GM23248 (cell line): ENCODE data around the gene GABRB3. TPM values are rescaled to one million over a fixed set of nuclear protein-coding genes. Genes with fewer than 3 reads are reported as not detected.

Experiments used
- DNase-seq: peaks from one replicate; pipeline ENCODE4 v3.0.0-alpha.2; 2015
- H2AFZ ChIP-seq: fragments of 200-600 bp; sonication (generic); 2 replicates; pipeline ENCODE4 v1.6.1; 2016; ENCODE audit warnings: antibody characterized with exemption
- H3F3A ChIP-seq: fragments of 200-600 bp; sonication (generic); 2 replicates; pipeline ENCODE4 v1.6.1; 2016; ENCODE audit warnings: mild to moderate bottlenecking, antibody characterized with exemption, mixed run types; ENCODE audit not compliant: insufficient read depth
- H3K27ac ChIP-seq: fragments of 200-600 bp; sonication (generic); 2 replicates; pipeline ENCODE4 v1.5.1; 2016; ENCODE audit warnings: mild to moderate bottlenecking
- H3K27me3 ChIP-seq: fragments of 200-600 bp; sonication (generic); replicated peaks from 2 replicates; pipeline ENCODE4 v1.6.1; 2016; ENCODE audit warnings: mild to moderate bottlenecking; ENCODE audit not compliant: insufficient read depth
- H3K36me3 ChIP-seq: fragments of 200-600 bp; sonication (generic); 2 replicates; pipeline ENCODE4 v1.6.1; 2016; ENCODE audit warnings: low read depth, mild to moderate bottlenecking
- H3K4me1 ChIP-seq: fragments of 200-600 bp; sonication (generic); 2 replicates; pipeline ENCODE4 v1.6.1; 2016; ENCODE audit warnings: mild to moderate bottlenecking; ENCODE audit not compliant: insufficient read depth
- H3K4me2 ChIP-seq: fragments of 200-600 bp; sonication (generic); one replicate; pipeline ENCODE4 v1.6.1; 2016; ENCODE audit warnings: mild to moderate bottlenecking; ENCODE audit not compliant: unreplicated experiment
- H3K4me3 ChIP-seq: fragments of 200-600 bp; sonication (generic); 2 replicates; pipeline ENCODE4 v1.5.1; 2016; ENCODE audit warnings: mild to moderate bottlenecking
- H3K79me2 ChIP-seq: fragments of 200-600 bp; sonication (generic); 2 replicates; pipeline ENCODE4 v1.6.1; 2016; ENCODE audit warnings: mild to moderate bottlenecking; ENCODE audit not compliant: insufficient read depth
- H3K9ac ChIP-seq: fragments of 200-600 bp; sonication (generic); 2 replicates; pipeline ENCODE4 v1.6.1; 2016; ENCODE audit warnings: mild to moderate bottlenecking
- H3K9me2 ChIP-seq: fragments of 200-600 bp; sonication (generic); 2 replicates; pipeline ENCODE4 v1.6.1; 2016; ENCODE audit warnings: mixed run types, mild to moderate bottlenecking, moderate library complexity; ENCODE audit not compliant: insufficient read depth
- H3K9me3 ChIP-seq: fragments of 200-600 bp; sonication (generic); one replicate; pipeline ENCODE4 v1.6.1; 2017; ENCODE audit warnings: low read depth
- H4K20me1 ChIP-seq: fragments of 200-600 bp; sonication (generic); 2 replicates; pipeline ENCODE4 v1.6.0; 2016; ENCODE audit not compliant: insufficient read depth
- EZH2 ChIP-seq: fragments of 200-600 bp; sonication (generic); IDR thresholded peaks from 2 replicates; pipeline ENCODE4 v1.6.1; 2018; ENCODE audit warnings: antibody characterized with exemption, mild to moderate bottlenecking; ENCODE audit not compliant: insufficient read depth, poor library complexity, severe bottlenecking
- EZH2phosphoT487 ChIP-seq: fragments of 200-600 bp; sonication (generic); IDR thresholded peaks from 2 replicates; pipeline ENCODE4 v1.6.1; 2018; ENCODE audit warnings: antibody characterized with exemption, moderate library complexity, mild to moderate bottlenecking, low read depth; ENCODE audit not compliant: insufficient read depth
- WGBS, 2 experiments: methylation state at CpG; one replicate each; pipeline ENCODE4 v1.1.6; 2015 to 2017; ENCODE audit warnings: low lambda C conversion rate in 2 of 2, low coverage in 1 of 2; ENCODE audit errors: missing lambda C conversion rate in 2 of 2; 5-methylcytosine and 5-hydroxymethylcytosine counted together
- in situ Hi-C: fragments of 300-500 bp; cut with MboI; formaldehyde crosslinking; loops from 2 replicates; pipeline ENCODE4 v1.15.0; 2020
- polyA plus RNA-seq: library from polyadenylated mRNA; unstranded; fragments of >200 nt; fragmentation: Nextera tagmentation; extraction: Ambion mirVana; gene quantifications from 2 replicates; pipeline ENCODE4 v1.2.1, GENCODE V29; 2016
- total RNA-seq: library from RNA; depleted of rRNA; stranded (reverse); fragments of >200 nt; shearing (Covaris generic); gene quantifications from 2 replicates; pipeline ENCODE4 v1.2.3, GENCODE V29; 2014

GABRB3 gene
- total and polyA plus RNA-seq, 2 experiments from 2014 or later = 0.15 TPM; not detected in 1

- Histone ChIP-seq H3K4me2 (no peak overlapping the region), H4K20me1 (no peaks in the 10 kb centered on the region), H3K79me2 (no peaks in the 10 kb centered on the region), H3K9me3 (no peaks in the 10 kb centered on the region), H3K4me1 (no peaks in the 10 kb centered on the region), H3K9ac (no peak overlapping the region), H3K36me3 (no peaks in the 10 kb centered on the region), H3F3A (no peaks in the 10 kb centered on the region), H3K4me3 (no peak overlapping the region), H3K9me2 (no peaks in the 10 kb centered on the region), H3K27me3 (no peaks in the 10 kb centered on the region), H2AFZ (no peak overlapping the region), H3K27ac (no peak overlapping the region)
- WGBS, 2 experiments = 36 to 43% methylated on average over 9 of the region's 9 CpGs
- no peak for TF ChIP-seq EZH2phosphoT487
- TF ChIP-seq EZH2 = no peak
- no peak for DNase-seq
- in situ Hi-C loops = no loop called here
Measured at GRCh38 chr15:26623071-26623470, 149.8 kb downstream of the GABRB3 start.

GRCh38 chr15:26621816-26622215, 151.1 kb downstream of the GABRB3 start:
- H3F3A ChIP-seq = no peaks in the 10 kb centered on the region
- H3K9ac ChIP-seq = no peak overlapping the region
- TF ChIP-seq EZH2phosphoT487 = no peak
- TF ChIP-seq EZH2 = no peak
- no peak overlapping the region for H3K4me3 ChIP-seq
- 17% methylated on average over 5 of the region's 5 CpGs for WGBS, 2 experiments
- no peaks in the 10 kb centered on the region for H3K27me3 ChIP-seq
- in situ Hi-C loops = no loop called here
- H3K36me3 ChIP-seq = no peaks in the 10 kb centered on the region
- H2AFZ ChIP-seq = no peak overlapping the region
- H3K9me2 ChIP-seq = no peaks in the 10 kb centered on the region
- H3K79me2 ChIP-seq = no peaks in the 10 kb centered on the region
- H3K4me2 ChIP-seq = no peak overlapping the region
- DNase-seq = no peak
- no peaks in the 10 kb centered on the region for H3K4me1 ChIP-seq
- H4K20me1 ChIP-seq = no peaks in the 10 kb centered on the region
- no peak overlapping the region for H3K27ac ChIP-seq
- no peaks in the 10 kb centered on the region for H3K9me3 ChIP-seq

- no peak overlapping the region for H3K4me3 ChIP-seq
- no peak for DNase-seq
- H3K9ac ChIP-seq = no peak overlapping the region
- H3K4me2 ChIP-seq = no peak overlapping the region
- no peak overlapping the region for H2AFZ ChIP-seq
- no peaks in the 10 kb centered on the region for H3F3A ChIP-seq
- no peaks in the 10 kb centered on the region for H3K36me3 ChIP-seq
- no peak overlapping the region for H3K27ac ChIP-seq
- no peak for TF ChIP-seq EZH2phosphoT487
- no peaks in the 10 kb centered on the region for H3K27me3 ChIP-seq
- H4K20me1 ChIP-seq = no peaks in the 10 kb centered on the region
- H3K4me1 ChIP-seq = no peaks in the 10 kb centered on the region
- in situ Hi-C loops = no loop called here
- no peaks in the 10 kb centered on the region for H3K9me3 ChIP-seq
- no peaks in the 10 kb centered on the region for H3K79me2 ChIP-seq
- 11% methylated on average over 10 of the region's 10 CpGs for WGBS, 2 experiments
- no peaks in the 10 kb centered on the region for H3K9me2 ChIP-seq
Measured at GRCh38 chr15:26620528-26621458, 152.1 kb downstream of the GABRB3 start.

GRCh38 chr15:26615927-26616302, 157.0 kb downstream of the GABRB3 start:
- Histone ChIP-seq H2AFZ (no peak overlapping the region), H3K79me2 (no peaks in the 10 kb centered on the region), H3K36me3 (no peaks in the 10 kb centered on the region), H3K9me2 (no peaks in the 10 kb centered on the region), H3K4me1 (no peaks in the 10 kb centered on the region), H3F3A (no peaks in the 10 kb centered on the region), H3K9me3 (no peaks in the 10 kb centered on the region), H3K27ac (no peak overlapping the region), H4K20me1 (no peaks in the 10 kb centered on the region), H3K27me3 (no peaks in the 10 kb centered on the region), H3K4me3 (no peak overlapping the region), H3K4me2 (no peak overlapping the region), H3K9ac (no peak overlapping the region)
- DNase-seq = no peak
- 19 to 21% methylated on average over 3 of the region's 3 CpGs for WGBS, 2 experiments
- TF ChIP-seq EZH2 = no peak
- TF ChIP-seq EZH2phosphoT487 = no peak
- in situ Hi-C loops = no loop called here
